HepG2 (cell line): ENCODE measurements around the gene LAMA5. TPM values are rescaled to one million over a fixed set of nuclear protein-coding genes. Genes with fewer than 3 reads are reported as not detected.

ENCODE experiments used
- ARID4A ChIP-seq: sonication (generic); formaldehyde crosslinking; IDR thresholded peaks from 2 replicates; pipeline ENCODE4 v1.5.0; 2020; ENCODE audit warnings: mild to moderate bottlenecking, missing genetic modification reagents, borderline replicate concordance
- CTCF ChIP-seq: sonication (generic); formaldehyde crosslinking; IDR thresholded peaks from 2 replicates; pipeline ENCODE4 v1.5.0; 2020; ENCODE audit warnings: mild to moderate bottlenecking, missing genetic modification reagents, moderate library complexity
- FOXO4 ChIP-seq: sonication (generic); formaldehyde crosslinking; conservative IDR thresholded peaks from 2 replicates; pipeline ENCODE4 v1.8.1; 2023; ENCODE audit warnings: missing genetic modification reagents
- HDAC6 ChIP-seq: fragments of 200-600 bp; sonication (generic); IDR thresholded peaks from 2 replicates; pipeline ENCODE4 v1.7.0; 2017; ENCODE audit warnings: mild to moderate bottlenecking, antibody characterized with exemption, low read length, low read depth
- HIVEP1 ChIP-seq: sonication (generic); formaldehyde crosslinking; IDR thresholded peaks from 2 replicates; pipeline ENCODE4 v1.4.0; 2020; ENCODE audit warnings: mild to moderate bottlenecking, missing genetic modification reagents
- KAT7 ChIP-seq: IDR thresholded peaks from 2 replicates; pipeline ENCODE4 v1.6.1; 2018; ENCODE audit warnings: borderline replicate concordance, missing compliant biosample characterization
- RARA ChIP-seq: IDR thresholded peaks from 2 replicates; pipeline ENCODE4 v1.6.1; 2016; ENCODE audit warnings: missing genetic modification reagents, missing compliant biosample characterization
- RERE ChIP-seq: IDR thresholded peaks from 2 replicates; pipeline ENCODE4 v1.6.1; 2016; ENCODE audit warnings: low read depth, missing genetic modification reagents, missing compliant biosample characterization
- RXRA ChIP-seq: sonication (generic); formaldehyde crosslinking; IDR thresholded peaks from 2 replicates; pipeline ENCODE4 v1.5.1; 2020; ENCODE audit warnings: missing genetic modification reagents
- TEAD2 ChIP-seq: sonication (generic); formaldehyde crosslinking; IDR thresholded peaks from 2 replicates; pipeline ENCODE4 v1.9.0; 2021; ENCODE audit warnings: missing genetic modification reagents
- ZBTB46 ChIP-seq: sonication (generic); formaldehyde crosslinking; IDR thresholded peaks from 2 replicates; pipeline ENCODE4 v1.4.0; 2020; ENCODE audit warnings: mild to moderate bottlenecking, missing genetic modification reagents, borderline replicate concordance
- ZNF160 ChIP-seq: sonication (generic); formaldehyde crosslinking; IDR thresholded peaks from 2 replicates; pipeline ENCODE4 v1.8.0; 2022; ENCODE audit warnings: mild to moderate bottlenecking, inconsistent platforms, missing genetic modification reagents
- ZNF83 ChIP-seq: sonication (generic); formaldehyde crosslinking; IDR thresholded peaks from 2 replicates; pipeline ENCODE4 v1.4.0; 2020; ENCODE audit warnings: missing genetic modification reagents, mild to moderate bottlenecking, borderline replicate concordance
- polyA plus RNA-seq, 8 experiments: library from polyadenylated mRNA; depleted of rRNA in 3 of 8; stranded (reverse) in 7 of 8; unstranded in 1 of 8; fragments of >200 nt; fragmentation: Illumina TruSeq in 4 of 8; extraction: Trizol in 4 of 8; gene quantifications; 2 replicates each; pipeline versions ENCODE4 v1.2.1 to v1.2.3, GENCODE V29; 2011 to 2016; ENCODE audit warnings: low read depth in 4 of 8, missing spikeins in 1 of 8, mixed read lengths in 1 of 8; ENCODE audit not compliant: insufficient read depth in 1 of 8
- total RNA-seq, 5 experiments: library from RNA; depleted of rRNA; stranded (reverse); fragments of >200 nt; fragmentation: Illumina TruSeq; extraction: Trizol; gene quantifications; 2 replicates each; pipeline ENCODE4 v1.2.3, GENCODE V29; 2016; ENCODE audit warnings: low read depth in 1 of 5

The LAMA5 gene
- total and polyA plus RNA-seq, 2 of the 13 experiments (the other 11 are each of a cell fraction or from before 2014, with no cell fraction given): 21.0 to 44.7 TPM

GRCh38 chr20:62395311-62396242 is 28.5 kb upstream of the LAMA5 start (continued):
- TF ChIP-seq ARID4A (peak; percentile 27; the same call in 1 of the 2 replicates), HIVEP1 (CRISPR knock-in tag) (no peak), ZBTB46 (CRISPR knock-in tag) (no peak), ZNF160 (CRISPR knock-in tag) (no peak), RXRA (CRISPR knock-in tag) (no peak), ZNF83 (no peak), TEAD2 (CRISPR knock-in tag) (no peak), CTCF (peak; percentile 72), RARA (no peak), FOXO4 (CRISPR knock-in tag) (no peak), KAT7 (CRISPR knock-in tag) (no peak), RERE (CRISPR knock-in tag) (no peak), HDAC6 (no peak)
